GM13976 (cell line): ENCODE results near the gene MZF1.

ENCODE experiments used
- DNase-seq: peaks from one replicate; pipeline ENCODE4 v3.0.0; 2012; ENCODE audit warnings: low spot score
- CTCF ChIP-seq: IDR thresholded peaks from 2 replicates; pipeline ENCODE4 v1.5.1; 2012; ENCODE audit warnings: borderline replicate concordance, mild to moderate bottlenecking; ENCODE audit not compliant: insufficient read depth; ENCODE audit errors: extremely low read depth, missing control alignments, control extremely low read depth
- in situ Hi-C: fragments of 300-500 bp; cut with MboI; formaldehyde crosslinking; loops from one replicate; pipeline ENCODE4 v1.12.0; 2022; ENCODE audit warnings: low sequenced_read_pairs, mixed read lengths, inconsistent platforms; ENCODE audit not compliant: unreplicated experiment

MZF1 gene

DNA sequence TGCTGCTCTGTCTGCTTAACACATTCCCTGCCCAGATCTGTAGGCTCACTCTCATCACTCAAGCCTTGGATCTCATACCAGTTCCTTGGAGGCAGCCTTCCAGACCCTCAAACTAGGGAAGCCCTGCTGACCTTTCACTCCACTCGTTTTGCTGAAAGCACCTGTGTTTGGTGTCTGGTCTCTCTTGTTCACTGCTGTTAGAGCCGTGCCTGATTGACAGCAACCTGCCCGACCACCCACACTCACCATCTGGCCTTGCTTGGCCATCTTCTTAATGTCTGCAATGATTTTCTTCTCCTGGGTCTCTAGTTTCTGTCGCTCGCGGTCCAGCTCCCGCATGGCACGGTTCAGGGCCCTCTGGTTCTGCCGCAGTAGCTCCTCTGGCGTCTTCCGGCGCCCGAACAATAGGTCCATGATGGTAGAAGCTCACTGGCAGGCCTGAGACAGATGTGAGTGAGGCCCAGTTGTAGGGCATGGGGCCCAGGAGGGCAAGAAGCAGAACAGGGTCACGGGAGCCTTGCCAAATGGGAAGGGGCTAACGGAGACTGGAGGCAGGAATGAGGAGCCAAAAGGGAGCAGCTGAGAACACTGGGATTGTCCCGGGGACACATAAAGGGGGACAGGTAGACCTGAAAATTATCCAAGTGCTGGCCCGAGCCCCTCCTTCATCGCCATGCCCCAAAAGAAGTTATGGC, 19.2 kb downstream of the MZF1 start:
- no peak for DNase-seq
- in situ Hi-C loops, result no loop called here
- TF ChIP-seq CTCF, result no peak

- TF ChIP-seq CTCF, result no peak
- in situ Hi-C loops, result no loop called here
- no peak for DNase-seq
Observed at GRCh38 chr19:58552655-58553054, 20.5 kb downstream of the MZF1 start.

DNA sequence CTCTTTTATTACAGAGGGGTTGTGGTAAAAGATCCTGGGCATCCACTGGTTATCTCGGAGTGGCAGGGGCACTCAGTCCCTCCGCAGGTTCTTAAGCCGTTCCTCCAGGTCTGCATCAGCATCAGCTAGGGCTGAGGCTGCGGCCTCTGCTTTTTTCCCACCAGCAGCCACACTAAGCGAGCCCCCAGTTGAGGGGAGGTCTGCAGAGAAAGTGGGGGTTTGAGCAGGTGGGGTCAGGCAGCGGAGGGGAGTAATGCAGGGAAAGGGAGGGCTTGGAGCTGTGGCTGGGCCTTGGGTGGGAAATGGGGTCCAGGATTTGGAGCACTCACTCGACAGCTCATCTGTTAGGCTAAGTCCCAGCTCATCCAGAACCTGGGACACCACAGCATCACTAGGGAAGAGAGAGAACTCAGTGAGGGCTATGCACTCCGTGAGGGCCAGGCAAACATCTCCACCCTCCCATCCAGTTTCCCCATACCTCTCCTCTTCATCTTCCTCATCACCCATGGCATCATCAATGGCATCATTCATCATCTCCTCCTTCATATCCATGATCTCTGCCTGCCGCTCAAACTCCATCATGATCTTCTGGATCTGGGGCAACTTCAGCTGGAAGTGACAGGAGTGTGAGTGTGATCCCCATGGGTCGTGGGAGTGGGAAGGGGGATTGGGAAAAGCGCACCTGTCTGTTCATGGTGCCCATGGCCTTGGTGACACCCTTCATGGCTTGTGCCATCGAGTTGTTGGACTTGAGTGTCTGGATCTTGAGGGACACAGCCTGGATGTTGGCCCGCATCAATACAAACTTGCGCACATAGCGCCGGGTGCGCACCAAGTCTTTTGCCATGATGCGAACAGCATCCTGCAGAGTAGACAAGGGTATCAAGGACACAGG, 21.3 kb downstream of the MZF1 start:
- DNase-seq, result no peak
- in situ Hi-C loops, result no loop called here
- no peak for TF ChIP-seq CTCF

DNA sequence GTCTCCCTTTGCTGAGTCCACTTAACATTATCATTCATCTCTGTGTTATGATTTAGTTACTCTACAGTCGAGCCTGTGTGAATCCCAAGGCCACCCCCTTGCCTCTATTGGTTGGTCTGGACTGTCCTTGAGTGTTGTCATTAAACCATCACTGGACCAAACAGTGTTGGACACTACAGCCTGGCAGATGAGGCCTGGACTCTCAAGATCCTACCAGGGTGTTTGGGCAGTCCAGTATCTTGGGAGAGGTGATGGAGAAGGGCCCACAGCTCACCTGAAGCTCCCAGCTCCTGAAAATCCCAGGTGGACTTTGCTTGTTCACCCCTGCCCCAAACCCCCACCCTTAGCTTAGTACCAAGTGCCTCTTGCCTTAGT, 22.0 kb downstream of the MZF1 start:
- in situ Hi-C loops, result no loop called here

DNA sequence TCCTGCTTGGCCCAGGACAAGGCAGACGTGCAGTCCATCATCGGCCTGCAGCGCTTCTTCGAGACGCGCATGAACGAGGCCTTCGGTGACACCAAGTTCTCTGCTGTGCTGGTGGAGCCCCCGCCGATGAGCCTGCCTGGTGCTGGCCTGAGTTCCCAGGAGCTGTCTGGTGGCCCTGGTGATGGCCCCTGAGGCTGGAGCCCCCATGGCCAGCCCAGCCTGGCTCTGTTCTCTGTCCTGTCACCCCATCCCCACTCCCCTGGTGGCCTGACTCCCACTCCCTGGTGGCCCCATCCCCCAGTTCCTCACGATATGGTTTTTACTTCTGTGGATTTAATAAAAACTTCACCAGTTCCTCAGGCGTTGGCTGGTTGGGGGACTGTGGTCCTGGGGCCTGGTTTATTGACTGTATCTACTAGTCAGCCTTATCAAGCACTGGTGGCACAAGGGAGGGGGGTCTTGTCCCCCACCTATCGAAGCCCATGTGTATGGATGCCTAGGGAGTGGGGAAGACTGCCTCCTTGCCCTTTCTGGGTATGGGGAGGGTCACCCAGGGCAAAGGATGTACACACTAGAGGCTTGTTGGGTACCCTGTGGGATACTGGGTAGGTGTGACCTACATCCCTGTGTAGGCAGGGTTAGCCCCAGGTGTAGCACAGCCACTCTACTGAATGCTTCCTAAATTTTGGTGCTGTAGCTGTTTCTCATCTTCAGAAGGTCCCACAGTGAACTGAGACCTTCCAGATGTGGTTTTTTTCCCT, 22.6 kb downstream of the MZF1 start:
- TF ChIP-seq CTCF, result no peak
- in situ Hi-C loops, result no loop called here
- no peak for DNase-seq

More for the DNA sequence above, 22.0 kb downstream of the MZF1 start:
- TF ChIP-seq CTCF, result no peak
- DNase-seq, result no peak

- no peak for DNase-seq
- TF ChIP-seq CTCF, result no peak
- in situ Hi-C loops, result no loop called here
Observed at GRCh38 chr19:58549664-58550361, 23.3 kb downstream of the MZF1 start.
